Mammary epithelial cell (primary cell): ENCODE results near the gene PHACTR2.
"Not testable (repeated sequence)": the region's sequence is repeated elsewhere in the genome, so short reads cannot be mapped to it uniquely, and the experiment has no call there.

Experiments
- CTCF ChIP-seq, 2 donors: IDR thresholded peaks in 1 of 2; conservative IDR thresholded peaks in 1 of 2; 2 replicates each; pipeline ENCODE4 v1.5.1; 2011 to 2012; ENCODE audit warnings: inconsistent platforms in 2 of 2, low read length in 2 of 2, mild to moderate bottlenecking in 2 of 2, control low read depth in 1 of 2, low read depth in 1 of 2; ENCODE audit not compliant: insufficient read depth in 1 of 2; ENCODE audit errors: extremely low read depth in 1 of 2
- EZH2 ChIP-seq: IDR thresholded peaks from 2 replicates; pipeline ENCODE4 v1.6.1; 2012; ENCODE audit warnings: low read length, inconsistent platforms, borderline replicate concordance

GRCh38 chr6:143786371-143786770, 108.6 kb downstream of the PHACTR2 start:
- not testable (repeated sequence) for TF ChIP-seq CTCF (conservative IDR thresholded peaks at IDR 0.05 in 1 of 2, IDR thresholded peaks at IDR 0.05 in 1 of 2; ENCODE audit: extremely low read depth in 1 of 2, insufficient read depth in 1 of 2, low read depth in 1 of 2, low read length in 2 of 2); EZH2
